Measurements from ENCODE around the gene ADNP.
"Not testable (repeated sequence)": the region's sequence is repeated elsewhere in the genome, so short reads cannot be mapped to it uniquely, and the experiment has no call there.

ADNP gene

GRCh38 chr20:50900261-50900660 lies 31.0 kb downstream of the ADNP start:
- no peak for DNase-seq (ENCODE audit: low read depth)

DNA sequence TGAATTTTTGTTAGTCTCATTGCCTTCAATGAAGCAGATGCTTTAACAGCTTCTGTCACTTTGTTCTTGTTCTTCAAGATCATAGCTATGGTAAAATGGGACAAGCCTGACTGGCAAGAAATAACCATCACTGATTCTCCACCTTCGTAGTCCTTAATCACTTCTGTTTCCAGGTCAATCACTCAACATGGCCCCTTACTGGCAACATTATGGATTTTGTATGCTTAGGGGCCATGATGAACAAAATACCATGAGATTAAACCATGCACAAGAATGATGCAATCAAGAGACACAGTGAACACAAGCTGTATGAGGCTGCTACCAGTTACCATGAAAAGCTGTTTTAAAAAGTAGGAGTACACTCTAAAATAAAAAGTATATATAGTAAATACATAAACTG lies 32.8 kb downstream of the ADNP start:
- DNase-seq (ENCODE audit: low read depth), result no peak

DNA sequence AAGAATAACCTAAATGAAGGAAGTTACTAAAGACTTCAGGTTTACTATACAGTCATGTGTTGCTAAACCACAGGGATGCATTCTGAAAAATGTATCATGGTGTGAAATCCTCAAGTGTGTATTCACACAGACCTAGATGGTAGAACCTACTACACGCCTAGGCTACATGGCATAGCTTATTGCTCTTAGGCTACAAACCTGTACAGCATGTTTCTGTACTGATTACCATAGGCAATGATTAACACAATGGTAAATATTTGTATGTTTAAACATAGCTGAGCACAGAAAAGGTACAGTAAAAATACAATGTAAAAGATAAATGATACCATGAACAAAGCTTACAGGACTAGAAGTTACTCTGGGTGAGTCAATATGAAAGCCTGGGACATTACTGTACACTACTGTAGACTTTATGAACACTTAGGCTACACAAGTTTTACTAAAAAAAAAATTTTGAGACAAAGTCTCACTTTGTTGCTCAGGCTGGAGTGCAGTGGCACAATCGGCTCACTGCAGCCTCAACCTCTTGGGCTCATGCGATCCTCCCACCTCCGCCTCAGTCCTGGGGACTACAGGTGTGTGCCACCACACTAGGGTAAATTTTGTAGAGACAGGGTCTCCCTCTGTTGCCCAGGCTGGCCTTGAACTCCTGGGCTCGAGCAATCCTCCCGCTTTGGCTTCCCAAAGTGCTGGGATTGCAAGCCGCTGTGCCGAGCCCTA lies 36.0 kb downstream of the ADNP start:
- DNase-seq (ENCODE audit: low read depth), result no peak

- no peak for DNase-seq (ENCODE audit: low read depth)
Observed at GRCh38 chr20:50893620-50894019, 37.6 kb downstream of the ADNP start.

GRCh38 chr20:50892394-50892793 lies 38.8 kb downstream of the ADNP start:
- DNase-seq (ENCODE audit: low read depth), result no peak

- DNase-seq (ENCODE audit: low read depth), result no peak
Observed at GRCh38 chr20:50891138-50891537, 40.1 kb downstream of the ADNP start.

GRCh38 chr20:50887576-50887975 lies 43.7 kb downstream of the ADNP start:
- no peak for DNase-seq (ENCODE audit: low read depth)

DNA sequence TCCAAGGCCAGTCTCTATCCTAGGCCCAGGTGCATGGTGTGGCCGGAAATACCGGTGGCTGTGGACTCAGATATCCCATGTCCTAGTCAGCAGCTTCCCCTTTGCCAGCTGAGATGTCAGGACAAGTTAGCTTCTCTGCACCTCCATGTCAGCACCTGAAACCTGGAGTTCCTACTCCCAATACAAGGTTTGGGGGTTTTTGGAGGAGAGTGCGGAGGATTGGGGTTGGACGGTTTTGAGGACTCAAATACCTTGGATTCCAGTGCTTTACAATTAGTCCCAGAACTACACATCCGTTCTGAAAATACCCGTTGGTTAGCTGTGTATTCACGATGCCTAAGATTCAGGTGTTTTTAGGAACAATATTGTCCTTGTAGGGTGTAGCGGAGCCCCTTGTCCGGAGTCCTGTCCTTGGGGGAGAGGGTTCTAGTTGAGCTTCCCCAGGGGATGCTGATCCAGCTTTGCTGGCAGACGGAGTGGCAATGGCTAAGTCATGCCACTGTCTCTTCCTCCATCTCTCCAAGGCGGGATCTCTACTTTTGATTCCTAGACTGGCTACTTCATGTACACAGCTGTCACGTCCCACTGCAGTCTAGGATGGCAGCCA lies 45.0 kb downstream of the ADNP start:
- no peak for DNase-seq (ENCODE audit: low read depth)

DNA sequence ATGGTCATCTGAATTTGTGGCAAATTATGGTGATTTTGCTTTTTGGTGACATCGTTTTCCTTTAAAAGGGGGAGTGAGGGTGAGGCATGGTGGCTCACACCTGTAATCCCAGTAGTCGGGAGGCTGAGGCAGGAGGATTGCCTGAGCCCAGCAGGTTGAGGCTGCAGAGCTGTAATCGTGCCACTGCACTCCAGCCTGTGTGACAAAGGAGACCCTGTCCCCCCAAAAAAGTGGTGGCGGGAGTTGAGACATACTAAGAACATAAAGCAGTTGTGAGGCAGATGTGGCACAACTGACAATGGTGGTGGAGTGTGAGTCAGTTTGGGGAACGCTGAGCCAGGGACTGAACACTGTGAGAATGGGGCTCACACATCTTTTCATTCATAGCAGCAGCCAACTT lies 45.5 kb downstream of the ADNP start:
- no peak for DNase-seq (ENCODE audit: low read depth)

DNA sequence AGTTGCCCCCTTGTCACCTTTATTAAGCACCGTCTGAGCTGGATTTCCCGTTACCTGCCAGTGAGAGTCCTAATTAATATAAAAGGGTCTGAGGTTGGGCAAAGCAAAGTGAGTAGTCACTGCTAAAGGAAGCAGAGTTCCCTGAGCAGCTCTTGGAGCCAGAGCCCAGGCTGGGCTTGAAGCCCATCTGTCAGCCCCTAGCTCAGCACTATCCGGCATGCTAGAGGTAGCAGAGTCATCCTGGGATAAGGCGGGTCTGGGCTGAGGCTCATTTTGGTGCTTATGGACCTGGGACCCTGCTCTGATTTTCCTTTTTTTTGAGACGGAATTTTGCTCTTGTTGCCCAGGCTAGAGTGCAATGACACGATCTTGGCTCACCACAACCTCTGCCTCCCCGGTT lies 46.2 kb downstream of the ADNP start:
- no peak for DNase-seq (ENCODE audit: low read depth)

- no peak for DNase-seq (ENCODE audit: low read depth)
Observed at GRCh38 chr20:50883856-50884255, 47.4 kb downstream of the ADNP start.

DNA sequence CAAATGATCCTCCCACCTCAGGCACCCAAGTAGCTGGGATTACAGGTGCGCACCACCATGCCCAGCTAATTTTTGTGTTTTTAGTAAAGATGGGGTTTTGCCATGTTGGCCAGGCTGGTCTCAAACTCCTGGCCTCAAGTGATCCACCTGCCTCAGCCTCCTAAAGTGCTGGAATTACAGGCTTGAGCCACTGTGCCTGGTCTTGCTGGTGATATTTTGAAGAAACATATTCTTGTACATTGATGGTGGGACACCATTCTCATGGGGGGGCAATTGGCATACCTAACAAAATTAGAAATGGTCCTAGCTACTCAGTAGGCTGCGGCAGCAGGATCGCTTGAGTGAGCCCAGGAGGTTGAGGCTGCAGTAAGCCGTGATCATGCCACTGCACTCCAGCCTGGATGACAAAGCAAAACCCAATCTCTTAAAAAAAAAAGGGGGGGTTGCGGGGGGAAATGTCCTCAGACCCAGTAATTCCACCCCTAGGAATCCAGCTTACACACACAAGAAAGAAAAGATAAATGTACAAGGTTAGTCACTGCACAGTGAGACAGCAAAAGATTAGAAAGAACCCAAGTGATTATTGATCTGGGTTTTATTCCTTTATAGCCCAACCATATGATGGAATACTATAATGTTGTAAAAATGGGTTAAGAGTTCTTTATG lies 49.3 kb downstream of the ADNP start:
- DNase-seq (ENCODE audit: low read depth), result not testable (repeated sequence)

- DNase-seq (ENCODE audit: low read depth), result no peak
Observed at GRCh38 chr20:50879649-50880550, 51.3 kb downstream of the ADNP start.

- DNase-seq (ENCODE audit: low read depth), result no peak
Observed at GRCh38 chr20:50877232-50877743, 53.9 kb downstream of the ADNP start.

DNA sequence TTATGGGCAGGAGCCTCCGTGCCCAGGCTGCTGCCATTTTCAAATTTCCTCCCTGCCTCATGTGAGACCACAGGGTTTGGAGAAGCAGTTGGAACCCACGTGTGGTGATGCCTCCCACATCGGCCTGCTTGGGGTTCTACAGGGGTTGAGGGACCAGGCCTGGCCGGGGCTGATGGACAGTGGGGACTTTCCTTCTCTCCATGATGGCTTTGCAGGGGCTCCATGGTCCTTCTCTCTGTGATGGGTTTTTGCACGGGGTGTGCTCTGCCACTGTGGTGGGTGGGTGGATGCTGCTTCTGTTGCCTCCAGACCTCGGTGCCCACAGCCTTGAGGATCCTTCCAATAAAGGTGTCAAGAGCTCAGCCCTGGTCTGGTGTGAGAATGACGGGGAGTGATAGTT lies 54.4 kb downstream of the ADNP start:
- DNase-seq (ENCODE audit: low read depth), result no peak

- DNase-seq (ENCODE audit: low read depth), result no peak
Observed at GRCh38 chr20:50876063-50876685, 55.1 kb downstream of the ADNP start.

DNA sequence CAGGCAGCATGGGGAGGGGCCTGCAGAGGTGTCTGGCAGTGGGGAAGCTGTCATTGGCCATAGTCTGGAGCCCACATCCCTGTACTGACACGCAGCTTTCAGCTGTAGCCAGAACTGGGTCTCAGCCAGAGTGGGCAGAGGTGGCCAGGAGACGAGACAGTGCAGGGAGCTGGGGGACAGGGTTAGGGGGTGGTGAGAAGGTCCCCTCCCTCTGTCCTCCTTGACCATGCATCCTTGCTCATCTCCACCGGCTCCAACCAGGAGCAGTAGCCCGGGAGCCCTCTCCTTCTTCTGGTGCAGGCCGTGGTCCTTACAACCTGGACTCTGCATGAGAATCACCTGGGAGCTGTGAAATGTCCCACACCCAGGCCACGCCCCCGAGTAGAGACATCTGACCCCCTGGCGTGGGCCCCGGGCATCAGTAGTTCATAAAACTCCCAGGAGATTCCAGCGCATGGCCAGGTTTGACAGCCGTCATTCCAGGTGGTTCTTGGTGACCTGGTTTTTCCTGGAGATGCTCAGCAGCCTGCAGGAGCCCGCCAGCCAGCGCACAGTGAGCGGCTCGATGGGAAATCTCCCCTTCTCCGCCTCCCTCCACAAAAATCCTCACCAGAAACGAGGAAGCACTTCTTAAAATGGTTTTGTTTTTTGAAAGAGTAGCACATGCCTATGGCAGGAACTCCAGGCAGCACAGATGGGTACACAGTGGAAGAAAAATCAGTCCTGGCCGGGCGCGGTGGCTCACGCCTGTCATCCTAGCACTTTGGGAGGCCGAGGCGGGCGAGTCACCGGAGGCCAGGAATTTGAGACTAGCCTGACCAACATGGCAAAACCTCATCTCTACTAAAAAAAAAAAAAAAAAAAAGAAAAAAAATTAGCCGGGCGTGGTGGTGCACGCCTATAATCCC lies 56.2 kb downstream of the ADNP start:
- no peak for DNase-seq (ENCODE audit: low read depth)

- no peak for DNase-seq (ENCODE audit: low read depth)
Observed at GRCh38 chr20:50874111-50874757, 57.0 kb downstream of the ADNP start.

DNA sequence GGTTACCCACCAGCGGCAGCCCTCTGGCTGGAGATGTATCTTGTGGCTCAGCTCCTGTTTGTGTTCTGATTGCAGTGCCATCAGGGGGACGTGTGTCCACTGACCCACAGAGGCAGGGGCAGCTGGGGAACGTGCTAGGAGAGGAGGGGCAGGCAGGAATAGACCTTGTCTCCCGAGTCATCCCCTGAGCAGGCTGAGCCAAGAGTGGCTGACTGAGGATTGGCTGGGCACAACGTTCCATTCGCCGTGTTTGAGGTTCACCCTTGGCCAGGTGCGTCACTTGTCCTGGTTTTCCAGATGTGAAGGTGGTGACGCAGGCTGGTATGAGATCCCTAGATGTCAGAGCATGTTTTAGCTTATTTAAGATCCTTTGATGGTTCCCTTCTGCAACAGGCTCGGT lies 57.7 kb downstream of the ADNP start:
- DNase-seq (ENCODE audit: low read depth), result no peak
